Lung (tissue), 12 donors: ENCODE results near the gene CHTF8. TPM values are rescaled to one million over a fixed set of nuclear protein-coding genes. Genes with fewer than 3 reads are reported as not detected.

ENCODE experiments used
- ATAC-seq: fragments of 200-7000 bp; cut with Tn5 transposase; one replicate; pipeline ENCODE4 v1.9.1; 2020; ENCODE audit warnings: moderate number of reproducible peaks; ENCODE audit not compliant: insufficient read depth, low FRiP score
- DNase-seq, 3 donors: peaks; one replicate each; pipeline ENCODE4 v3.0.0-alpha.2; 2013 to 2017
- H3K27ac ChIP-seq, 2 donors: one replicate each; pipeline ENCODE4 v1.5.1; 2013; ENCODE audit warnings: mild to moderate bottlenecking in 2 of 2, moderate library complexity in 2 of 2, control low read depth in 1 of 2, inconsistent platforms in 1 of 2, low read depth in 1 of 2, low read length in 1 of 2
- H3K27me3 ChIP-seq, 3 donors: one replicate each; pipeline ENCODE4 v1.5.1; 2013; ENCODE audit warnings: low read length in 2 of 3; ENCODE audit not compliant: control insufficient read depth in 3 of 3, insufficient read depth in 3 of 3
- H3K36me3 ChIP-seq, 4 donors: one replicate each; pipeline ENCODE4 v1.5.1; 2013; ENCODE audit warnings: low read length in 4 of 4, mild to moderate bottlenecking in 1 of 4, moderate library complexity in 1 of 4; ENCODE audit not compliant: control insufficient read depth in 4 of 4, insufficient read depth in 4 of 4
- H3K4me1 ChIP-seq, 5 donors: one replicate each; pipeline ENCODE4 v1.5.1; 2013; ENCODE audit warnings: low read length in 5 of 5, mild to moderate bottlenecking in 2 of 5, moderate library complexity in 1 of 5; ENCODE audit not compliant: control insufficient read depth in 5 of 5, insufficient read depth in 5 of 5
- H3K4me3 ChIP-seq: one replicate; pipeline ENCODE4 v1.5.1; 2013; ENCODE audit warnings: mild to moderate bottlenecking, control low read depth, moderate library complexity
- H3K9ac ChIP-seq, 2 donors: one replicate each; pipeline ENCODE4 v1.5.1; 2013; ENCODE audit warnings: low read length in 2 of 2, control low read depth in 1 of 2; ENCODE audit not compliant: insufficient read depth in 1 of 2
- H3K9me3 ChIP-seq, 4 donors: one replicate each; pipeline ENCODE4 v1.5.1; 2013; ENCODE audit warnings: low read length in 3 of 4, mild to moderate bottlenecking in 1 of 4, moderate library complexity in 1 of 4; ENCODE audit not compliant: control insufficient read depth in 4 of 4, insufficient read depth in 3 of 4
- WGBS, 2 donors: extraction: QIAGEN DNeasy Blood & Tissue Kit; methylation state at CpG; one replicate each; pipeline ENCODE4 v1.1.7; 2013; 5-methylcytosine and 5-hydroxymethylcytosine counted together
- polyA plus RNA-seq, 2 donors: library from polyadenylated mRNA; stranded (reverse); fragments of 200-250 nt; gene quantifications; one replicate each; pipeline ENCODE4 v1.2.1, GENCODE V29; 2013
- total RNA-seq, 2 donors: library from RNA; depleted of rRNA in 1 of 2; stranded (reverse); fragments of >200 nt in 1 of 2; gene quantifications; one replicate each; pipeline ENCODE4 v1.2.1, GENCODE V29; 2014 to 2021
- TF ChIP-seq, protein P1 (sequence below): IDR thresholded peaks from 2 replicates; pipeline ENCODE4 v1.5.1; 2012; ENCODE audit warnings: mild to moderate bottlenecking; ENCODE audit errors: control extremely low read depth, extremely low read depth
- donor health status: control.
- donor health status: control.
- donor health status: Bipolar disorder and iron deficiency.
- donor health status: healthy.
- donor health status: DM: yes; HTN: yes; CAD: no.

Gene CHTF8
- total and polyA plus RNA-seq, 4 donors, result 26.0 to 101 (median 81.5) TPM

DNA sequence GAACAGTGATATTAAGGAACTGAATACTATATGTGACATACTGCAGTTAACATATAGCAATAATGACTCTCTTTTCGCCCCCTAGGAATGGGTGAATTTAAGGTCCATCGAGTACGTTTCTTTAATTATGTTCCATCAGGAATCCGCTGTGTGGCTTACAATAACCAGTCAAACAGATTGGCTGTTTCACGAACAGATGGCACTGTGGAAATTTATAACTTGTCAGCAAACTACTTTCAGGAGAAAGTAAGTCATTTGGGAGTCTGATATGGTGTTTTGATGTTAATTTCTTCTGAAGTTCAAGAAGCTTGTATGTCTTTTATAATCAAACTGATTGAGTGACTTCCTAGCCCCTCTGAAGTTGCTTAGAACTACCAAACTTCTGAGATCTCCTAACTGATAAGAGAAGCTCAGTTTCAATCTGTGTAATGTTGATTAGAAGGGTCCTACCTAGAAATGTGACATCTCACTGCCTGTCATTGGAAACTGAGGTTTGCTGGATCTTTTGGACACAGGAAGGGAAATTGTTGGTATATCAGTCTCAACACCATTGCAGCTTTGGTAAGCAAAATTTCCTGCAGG lies 1.1 kb upstream of the CHTF8 start:
- no peaks in the 10 kb centered on the region for H3K9me3 ChIP-seq
- WGBS, 2 donors, result 45 to 69% methylated on average over 5 of the region's 5 CpGs
- no peak for DNase-seq

DNA sequence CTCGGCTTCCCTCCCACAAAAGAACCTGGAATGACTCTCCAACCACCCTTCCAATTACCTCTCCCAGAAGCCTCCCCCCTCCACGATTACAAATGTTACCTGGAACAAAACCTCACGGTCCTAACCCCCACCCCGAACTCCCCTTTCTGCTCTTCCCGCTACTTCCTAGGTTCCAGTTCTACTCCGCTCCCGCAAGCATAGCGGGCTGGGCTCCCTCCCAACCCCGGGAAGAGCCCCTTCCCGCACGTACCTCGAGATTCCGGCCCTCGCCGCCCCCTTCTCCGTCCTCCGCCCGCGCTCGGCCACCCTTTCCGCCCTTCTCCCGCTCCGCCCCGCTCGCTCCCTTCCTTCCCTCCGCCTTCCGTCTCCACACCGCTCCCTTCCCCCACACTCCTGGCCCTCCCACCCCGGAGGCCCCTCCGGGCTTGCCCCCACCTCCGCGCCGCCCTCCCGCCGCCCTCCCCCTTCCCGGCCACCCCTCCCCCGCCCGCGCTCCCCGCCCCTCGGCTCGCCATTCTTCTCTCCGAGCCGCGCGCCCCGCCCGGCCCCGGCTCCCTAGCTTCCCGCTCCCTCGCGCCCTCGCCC lies 457 bp downstream of the CHTF8 start:
- DNase-seq (peak; percentile 86 to 92 (median 90)), ATAC-seq (peak; percentile 75)
- peaks cover 4 to 23% (median 11%) of the 10 kb centered on the region in 5 donors for H3K4me1 ChIP-seq
- TF ChIP-seq, protein P1, sequence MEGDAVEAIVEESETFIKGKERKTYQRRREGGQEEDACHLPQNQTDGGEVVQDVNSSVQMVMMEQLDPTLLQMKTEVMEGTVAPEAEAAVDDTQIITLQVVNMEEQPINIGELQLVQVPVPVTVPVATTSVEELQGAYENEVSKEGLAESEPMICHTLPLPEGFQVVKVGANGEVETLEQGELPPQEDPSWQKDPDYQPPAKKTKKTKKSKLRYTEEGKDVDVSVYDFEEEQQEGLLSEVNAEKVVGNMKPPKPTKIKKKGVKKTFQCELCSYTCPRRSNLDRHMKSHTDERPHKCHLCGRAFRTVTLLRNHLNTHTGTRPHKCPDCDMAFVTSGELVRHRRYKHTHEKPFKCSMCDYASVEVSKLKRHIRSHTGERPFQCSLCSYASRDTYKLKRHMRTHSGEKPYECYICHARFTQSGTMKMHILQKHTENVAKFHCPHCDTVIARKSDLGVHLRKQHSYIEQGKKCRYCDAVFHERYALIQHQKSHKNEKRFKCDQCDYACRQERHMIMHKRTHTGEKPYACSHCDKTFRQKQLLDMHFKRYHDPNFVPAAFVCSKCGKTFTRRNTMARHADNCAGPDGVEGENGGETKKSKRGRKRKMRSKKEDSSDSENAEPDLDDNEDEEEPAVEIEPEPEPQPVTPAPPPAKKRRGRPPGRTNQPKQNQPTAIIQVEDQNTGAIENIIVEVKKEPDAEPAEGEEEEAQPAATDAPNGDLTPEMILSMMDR, result no peak
- H3K9me3 ChIP-seq, result no peaks in the 10 kb centered on the region
- peak overlapping the region; percentile 87 to 93 for H3K9ac ChIP-seq
- 0 to 1% methylated on average over 41 to 53 of the region's 53 CpGs for WGBS, 2 donors
- peak overlapping the region; percentile 87 to 99 for H3K27ac ChIP-seq
- peaks cover 0 to 10% (median 5%) of the 10 kb centered on the region in 4 donors for H3K36me3 ChIP-seq
- H3K4me3 ChIP-seq, result peak overlapping the region; percentile 100
- no peaks in the 10 kb centered on the region for H3K27me3 ChIP-seq

More for the DNA sequence above, 1.1 kb upstream of the CHTF8 start:
- Histone ChIP-seq H3K9ac (peak overlapping the region in 1 of 2 donors; percentile 71), H3K4me1 (peaks cover 4 to 23% (median 11%) of the 10 kb centered on the region in 5 donors), H3K27me3 (no peaks in the 10 kb centered on the region), H3K4me3 (peak overlapping the region; percentile 96), H3K27ac (peak overlapping the region in 1 of 2 donors; percentile 62), H3K36me3 (peaks cover 4 to 17% (median 12%) of the 10 kb centered on the region in 4 donors)
- TF ChIP-seq, protein P1, result no peak
- ATAC-seq, result no peak

DNA sequence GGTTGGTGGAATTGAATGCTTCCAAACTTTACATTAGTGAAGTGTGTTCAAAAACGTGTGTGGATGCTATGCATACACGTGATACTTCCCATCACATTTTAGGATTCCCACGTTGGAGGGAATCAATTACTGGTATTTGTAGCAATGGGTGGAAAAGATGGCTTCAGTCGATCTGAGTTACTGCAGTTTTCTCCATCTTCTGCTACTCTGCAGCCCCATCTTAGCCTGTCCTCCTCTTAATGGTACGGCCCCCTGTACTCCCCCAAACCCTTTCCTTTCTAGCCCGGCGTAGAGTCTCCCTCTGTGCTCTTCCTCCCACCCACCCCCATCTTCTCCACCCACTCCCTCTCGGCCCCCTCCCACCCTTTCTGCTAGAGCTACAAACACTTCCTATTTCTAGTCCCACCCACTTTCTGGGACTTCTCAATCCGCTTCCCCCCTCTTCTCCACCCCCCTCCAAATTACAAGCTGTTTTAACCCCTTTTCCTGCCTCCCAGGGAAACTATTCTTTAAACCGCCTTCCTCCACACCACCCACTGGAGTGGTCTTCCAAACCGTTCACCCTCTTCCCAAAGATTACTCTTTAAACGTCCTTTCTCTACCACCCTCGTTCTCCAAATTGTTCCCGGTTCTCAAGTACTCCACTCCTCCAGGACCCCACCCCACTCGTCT lies 1.1 kb downstream of the CHTF8 start:
- TF ChIP-seq, protein P1, result no peak
- Histone ChIP-seq H3K27ac (peak overlapping the region; percentile 78 to 98), H3K4me1 (peaks cover 3 to 23% (median 11%) of the 10 kb centered on the region in 5 donors), H3K9me3 (no peaks in the 10 kb centered on the region), H3K4me3 (peak overlapping the region; percentile 100), H3K9ac (peak overlapping the region; percentile 87 to 93), H3K27me3 (no peaks in the 10 kb centered on the region), H3K36me3 (peaks cover 0 to 5% (median 3%) of the 10 kb centered on the region in 4 donors)
- peak; percentile 52 to 82 (median 70) for DNase-seq
- peak; percentile 10 for ATAC-seq
- 1% methylated on average over 15 of the region's 15 CpGs for WGBS, 2 donors
